Measurements from ENCODE around the gene RGS1.
A peak's percentile ranks its signal among the peaks of the same experiment; 100 is the strongest.

The RGS1 gene

DNA sequence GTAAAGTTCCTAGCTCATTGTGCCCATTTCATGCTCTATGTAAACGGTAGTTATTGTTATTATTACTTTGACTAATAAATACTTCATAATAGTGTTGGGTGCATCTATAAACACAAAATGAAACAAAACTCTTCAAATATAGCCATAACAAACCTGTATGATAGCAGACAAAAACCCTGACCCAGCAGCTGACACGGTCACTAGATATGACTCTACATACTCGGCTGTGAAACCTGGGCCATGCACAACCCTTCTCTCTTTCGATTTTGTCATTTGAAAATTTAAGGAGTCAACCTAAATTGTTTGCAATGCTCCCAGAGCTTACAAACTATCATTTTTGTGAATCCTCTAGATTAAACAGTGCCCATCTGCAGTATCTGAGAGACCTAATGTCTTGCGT, 52.3 kb downstream of the RGS1 start:
- no peak for DNase-seq

DNA sequence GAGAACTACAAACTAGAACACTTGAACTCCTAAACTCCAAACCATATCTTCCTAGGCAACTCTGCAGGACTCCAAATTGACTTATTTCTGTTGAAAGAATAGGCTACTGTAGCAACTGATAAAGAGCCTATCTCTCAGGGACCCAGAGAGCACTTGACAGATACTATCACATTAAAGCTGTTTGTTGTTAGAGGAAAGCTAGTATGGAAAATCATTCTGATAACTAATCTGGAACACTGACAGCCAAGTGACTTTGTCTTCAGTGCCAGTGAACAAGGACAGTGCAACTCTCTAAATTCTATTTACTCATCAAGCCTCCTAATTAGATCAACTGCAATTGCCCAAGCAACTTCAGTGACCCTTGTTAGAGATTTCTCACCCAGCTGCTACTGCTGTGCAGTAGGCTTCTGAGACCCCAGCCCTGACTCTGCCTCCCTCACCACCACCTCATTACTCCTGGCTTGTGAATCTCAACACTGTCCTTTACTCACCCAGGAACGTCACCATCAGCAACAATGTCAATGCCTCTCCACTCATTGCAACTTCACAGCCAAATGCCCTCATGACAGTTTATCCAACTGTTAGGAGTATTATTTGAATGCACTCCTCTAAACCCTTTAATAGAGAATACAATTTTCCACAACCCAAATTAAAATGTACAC, 53.0 kb downstream of the RGS1 start:
- peak; percentile 63 for DNase-seq

DNA sequence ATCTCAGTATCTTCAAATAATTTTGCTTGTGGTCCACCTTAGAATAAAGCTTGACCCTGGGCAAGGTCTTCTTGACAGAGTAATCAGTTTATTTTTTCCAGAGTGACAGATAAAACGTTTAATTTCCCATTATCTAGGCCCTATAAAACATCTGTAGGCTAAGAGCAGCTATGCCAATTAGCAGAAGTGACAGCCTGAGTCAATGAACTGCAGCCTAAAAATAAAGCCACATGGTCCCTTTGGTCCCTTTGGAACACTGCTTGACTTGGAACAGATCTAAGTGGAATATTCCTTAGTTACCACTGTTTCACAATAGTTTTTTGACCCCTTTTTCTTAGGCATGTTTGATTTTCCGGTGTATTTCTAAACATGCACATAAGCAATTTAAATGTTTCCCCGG, 54.0 kb downstream of the RGS1 start:
- no peak for DNase-seq

Measured in hematopoietic multipotent progenitor cell treated with erythropoietin and hydrocortisone succinate and interleukin-3 and kit ligand, for 8 days (in vitro differentiated cells).